Ovary (tissue), 3 donors: ENCODE measurements around the gene UGT1A6.

Experiments used
- POLR2A ChIP-seq: fragments of 450-650 bp; IDR thresholded peaks from one replicate; pipeline ENCODE4 v1.6.1; 2017; ENCODE audit warnings: antibody characterized with exemption, mild to moderate bottlenecking, moderate library complexity
- TF ChIP-seq, protein P1 (sequence below), 3 donors: fragments of 450-650 bp in 2 of 3; fragments of 200-600 bp in 1 of 3; IDR thresholded peaks; one replicate each; pipeline versions ENCODE4 v1.5.1 to v1.8.0; 2016 to 2022; ENCODE audit warnings: antibody characterized with exemption in 3 of 3, mild to moderate bottlenecking in 1 of 3
- donor health status: DM: no; HTN: no; CAD: no.

DNA sequence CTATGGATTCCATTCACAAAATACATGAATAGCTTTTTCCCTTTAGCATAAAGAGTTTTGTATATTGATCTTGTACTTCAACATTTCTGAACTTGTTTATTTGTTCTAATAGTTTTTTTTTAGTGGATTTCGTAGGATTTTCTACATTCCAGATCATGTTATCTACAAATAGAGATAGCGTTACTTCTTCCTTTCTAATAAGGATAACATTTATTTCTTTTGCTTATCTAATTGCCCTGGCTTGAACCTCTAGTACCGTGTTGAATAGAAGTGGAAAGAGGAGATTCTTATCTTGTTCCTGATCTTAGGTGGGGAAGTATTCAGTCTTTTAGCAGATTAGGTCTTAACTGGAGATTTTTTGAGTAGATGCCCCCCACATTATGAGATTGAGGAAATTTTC lies 9.5 kb downstream of the UGT1A6 start:
- TF ChIP-seq, protein P1, sequence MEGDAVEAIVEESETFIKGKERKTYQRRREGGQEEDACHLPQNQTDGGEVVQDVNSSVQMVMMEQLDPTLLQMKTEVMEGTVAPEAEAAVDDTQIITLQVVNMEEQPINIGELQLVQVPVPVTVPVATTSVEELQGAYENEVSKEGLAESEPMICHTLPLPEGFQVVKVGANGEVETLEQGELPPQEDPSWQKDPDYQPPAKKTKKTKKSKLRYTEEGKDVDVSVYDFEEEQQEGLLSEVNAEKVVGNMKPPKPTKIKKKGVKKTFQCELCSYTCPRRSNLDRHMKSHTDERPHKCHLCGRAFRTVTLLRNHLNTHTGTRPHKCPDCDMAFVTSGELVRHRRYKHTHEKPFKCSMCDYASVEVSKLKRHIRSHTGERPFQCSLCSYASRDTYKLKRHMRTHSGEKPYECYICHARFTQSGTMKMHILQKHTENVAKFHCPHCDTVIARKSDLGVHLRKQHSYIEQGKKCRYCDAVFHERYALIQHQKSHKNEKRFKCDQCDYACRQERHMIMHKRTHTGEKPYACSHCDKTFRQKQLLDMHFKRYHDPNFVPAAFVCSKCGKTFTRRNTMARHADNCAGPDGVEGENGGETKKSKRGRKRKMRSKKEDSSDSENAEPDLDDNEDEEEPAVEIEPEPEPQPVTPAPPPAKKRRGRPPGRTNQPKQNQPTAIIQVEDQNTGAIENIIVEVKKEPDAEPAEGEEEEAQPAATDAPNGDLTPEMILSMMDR (IDR thresholded peaks at IDR 0.05), result no peak
- no peak for TF ChIP-seq POLR2A
